HG02678 (cell line): ENCODE data around the gene RBM17.
"Not testable (repeated sequence)": the region's sequence is repeated elsewhere in the genome, so short reads cannot be mapped to it uniquely, and the experiment has no call there.

Experiments
- ATAC-seq: cut with Tn5 transposase; IDR thresholded peaks from one replicate; pipeline ENCODE4 v1.9.1; 2021; ENCODE audit warnings: mild to moderate bottlenecking, moderate library complexity; ENCODE audit not compliant: unreplicated experiment

RBM17 gene

DNA sequence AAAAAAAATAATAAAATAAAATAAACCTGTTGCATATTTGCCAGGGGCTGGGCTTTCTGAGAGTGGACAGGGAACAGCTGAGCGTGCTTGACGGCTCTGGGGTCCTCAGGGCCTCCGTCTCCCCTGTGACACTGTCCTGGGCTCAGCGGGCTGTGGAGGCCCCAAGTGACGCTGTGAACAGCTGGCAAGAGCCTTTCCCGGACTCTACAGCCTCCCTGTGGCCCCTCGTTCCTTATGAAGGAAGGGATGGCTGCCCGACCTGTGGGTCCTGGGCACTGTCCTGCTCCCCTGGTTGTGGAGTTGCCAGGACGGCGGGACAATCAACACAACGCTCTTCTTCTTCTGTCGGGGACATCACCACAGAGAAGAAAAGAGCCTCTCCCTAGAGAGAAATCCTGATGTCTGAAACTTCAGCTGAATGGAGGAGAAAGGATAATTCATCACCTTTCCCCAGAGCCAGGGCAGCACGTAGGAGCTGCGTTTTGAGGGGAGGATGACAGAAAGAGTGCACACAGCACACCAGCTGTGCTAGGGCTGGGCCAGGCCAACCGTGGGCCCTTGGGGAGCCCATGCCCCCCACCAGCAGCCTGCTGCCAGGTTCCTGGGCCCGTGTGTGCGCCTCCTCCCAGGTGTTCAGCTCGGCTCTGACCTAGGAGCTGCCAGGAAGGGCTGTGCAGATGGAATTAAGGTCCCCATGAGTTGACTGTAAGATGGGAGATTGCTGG is 45.4 kb downstream of the RBM17 start:
- ATAC-seq: no peak

DNA sequence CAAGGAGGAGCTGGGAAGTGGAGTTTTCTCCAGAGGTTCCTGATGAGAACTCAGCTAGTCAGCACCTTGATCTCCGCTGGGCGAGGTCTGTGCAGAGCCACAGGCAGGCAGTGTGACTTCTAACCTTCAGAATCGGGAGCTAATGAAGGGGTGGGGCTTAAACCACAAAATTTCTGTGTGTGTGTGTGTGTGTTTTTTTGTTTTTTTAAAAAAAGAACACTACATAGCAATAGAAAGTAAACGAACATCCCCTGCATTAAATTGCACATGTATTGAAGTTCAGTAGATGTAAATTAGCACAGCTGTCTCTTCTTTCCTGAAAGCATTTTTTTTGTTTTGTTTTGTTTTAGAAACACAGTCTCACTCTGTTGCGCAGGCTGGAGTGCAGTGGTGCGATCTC is 46.2 kb downstream of the RBM17 start:
- ATAC-seq: peak; percentile 62

DNA sequence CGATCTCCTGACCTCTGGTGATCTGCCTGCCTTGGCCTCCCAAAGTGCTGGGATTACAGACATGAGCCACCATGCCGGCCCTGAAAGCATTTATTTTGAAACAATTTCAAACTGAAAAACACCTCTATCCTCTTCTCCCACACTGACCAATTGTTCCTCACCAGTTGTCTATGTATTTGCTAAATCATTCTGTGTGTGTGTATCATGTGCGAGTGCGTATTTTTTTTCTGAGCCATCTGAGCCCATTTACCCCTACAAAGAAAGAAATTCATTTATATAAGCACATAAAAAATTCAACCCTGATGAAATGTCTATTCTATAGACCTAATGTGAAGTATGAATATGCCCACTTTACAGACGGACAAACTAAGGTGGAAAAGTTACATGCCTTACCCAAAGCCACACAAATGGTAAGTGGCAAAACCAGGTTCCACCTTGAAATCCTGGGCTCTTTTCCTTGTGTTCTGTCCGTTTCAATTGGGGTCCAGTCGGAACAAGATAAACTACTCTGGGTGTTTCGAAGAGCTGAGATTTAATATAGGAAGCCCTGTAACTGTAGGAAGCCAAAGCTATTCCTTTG is 46.8 kb downstream of the RBM17 start:
- ATAC-seq: no peak

DNA sequence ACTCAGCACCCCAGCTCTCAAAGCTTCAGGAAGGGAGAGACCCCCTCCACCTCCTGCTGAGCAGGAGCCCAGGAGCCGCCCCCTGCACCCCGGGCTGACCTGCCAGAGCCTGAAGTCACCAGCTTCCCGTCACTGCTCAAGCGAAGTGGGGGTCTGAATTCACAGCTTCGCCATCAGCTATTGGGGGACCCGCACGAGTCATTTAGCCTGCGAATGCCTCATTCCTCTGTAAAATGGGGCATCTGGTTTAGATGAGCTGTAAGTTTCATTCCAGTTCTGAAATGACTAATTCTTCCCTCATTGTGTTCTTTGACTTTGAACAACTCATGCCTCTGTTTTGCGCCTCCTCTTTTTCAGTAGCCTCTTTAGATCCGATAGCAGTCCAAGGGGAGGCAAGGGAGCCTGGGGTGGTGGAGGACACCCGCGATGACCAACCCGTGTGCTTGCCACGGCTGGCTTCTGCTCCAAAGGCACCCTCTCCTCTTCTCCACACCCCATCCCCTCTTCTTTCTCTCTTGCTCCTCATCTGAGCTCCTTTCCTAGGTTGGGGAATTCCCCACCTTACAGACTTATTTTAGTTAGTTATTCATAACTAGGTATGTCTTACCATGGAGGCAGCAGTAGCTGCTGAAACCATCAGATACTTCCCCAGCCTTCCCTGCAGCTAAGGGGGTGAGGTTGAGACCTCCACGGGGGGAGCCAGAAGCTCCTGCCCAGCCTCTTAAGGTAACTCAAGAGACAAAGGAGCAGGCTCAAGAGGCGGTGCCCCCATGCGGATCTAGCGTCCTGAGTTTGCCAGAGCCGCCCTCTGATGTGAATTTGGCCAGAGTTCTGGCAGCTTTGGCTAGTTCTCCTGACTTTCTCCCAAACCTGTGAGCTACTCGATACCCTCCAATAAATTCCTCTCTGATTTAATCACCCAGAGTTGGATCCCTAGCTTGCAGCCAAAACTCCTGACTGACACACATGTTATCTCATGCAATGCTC is 47.7 kb downstream of the RBM17 start:
- ATAC-seq: peak; percentile 38

DNA sequence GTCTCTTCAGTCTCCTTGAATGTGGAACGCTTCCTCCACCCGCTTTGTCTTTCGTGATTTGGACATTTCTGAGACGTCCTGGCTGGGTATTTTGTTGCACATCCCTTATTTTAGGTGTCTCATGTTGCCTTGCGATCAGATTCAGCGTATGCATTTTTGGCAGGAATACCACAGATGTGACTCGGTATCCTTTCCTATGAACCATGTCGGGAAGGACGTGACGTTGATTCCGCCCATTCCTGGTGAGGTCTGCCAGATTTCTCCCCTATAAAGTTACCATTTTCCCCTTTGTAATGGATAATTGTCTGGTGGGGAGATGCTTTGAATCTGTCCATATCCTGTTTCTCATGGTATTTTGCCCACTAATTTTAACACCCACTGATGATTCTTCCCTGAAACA is 49.6 kb downstream of the RBM17 start:
- ATAC-seq: no peak

DNA sequence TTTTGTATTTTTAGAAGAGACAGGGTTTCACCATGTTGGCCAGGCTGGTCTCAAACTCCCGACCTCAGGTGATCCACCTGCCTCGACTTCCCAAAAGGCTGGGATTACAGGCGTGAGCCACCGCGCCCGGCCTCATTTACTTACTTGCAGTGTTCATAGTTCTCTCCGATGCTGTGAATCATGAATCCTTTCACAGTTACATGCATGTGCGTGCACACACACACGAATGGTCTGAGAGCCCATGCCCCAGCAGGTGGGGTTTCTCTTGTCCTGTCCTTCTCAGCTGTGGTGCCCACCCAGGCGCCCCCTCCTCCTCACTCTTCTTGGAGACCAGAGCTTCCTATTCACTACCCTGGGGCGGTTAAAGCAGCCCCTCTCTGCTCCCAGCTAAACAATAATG is 50.6 kb downstream of the RBM17 start:
- ATAC-seq: no peak

DNA sequence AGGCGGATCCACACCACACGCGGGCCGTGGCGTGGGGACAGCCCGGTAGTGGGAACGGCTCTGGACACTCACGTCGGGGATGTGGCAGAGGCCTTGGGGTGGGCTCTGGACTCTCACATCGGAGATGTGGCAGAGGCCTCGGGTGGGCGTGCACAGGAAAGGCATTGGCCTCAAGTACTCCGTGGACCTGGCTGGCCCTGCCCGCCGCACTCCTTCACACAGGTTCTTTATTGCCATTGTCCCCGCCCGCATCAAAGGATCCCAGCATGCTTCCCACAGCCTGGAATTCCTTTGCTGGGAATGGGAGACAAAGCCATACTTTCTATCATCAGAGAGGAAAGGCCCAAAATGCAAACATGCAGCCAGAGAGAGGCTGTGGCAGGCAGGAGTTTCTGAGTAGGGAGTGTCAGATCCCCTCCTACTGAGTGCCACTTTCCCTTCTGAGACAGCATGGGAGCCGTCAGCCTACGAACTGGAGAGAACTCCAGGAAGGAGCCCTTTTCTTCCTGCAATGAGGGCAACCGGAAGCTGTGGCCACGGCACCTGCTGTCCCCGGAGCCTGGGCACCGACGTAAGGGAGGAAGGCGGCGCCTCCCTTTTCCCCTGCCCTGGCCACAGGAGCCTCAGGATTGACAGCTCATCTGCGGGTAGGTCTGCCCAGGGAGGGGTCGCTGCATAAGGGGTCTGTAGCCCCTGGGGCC is 51.5 kb downstream of the RBM17 start:
- ATAC-seq: no peak

DNA sequence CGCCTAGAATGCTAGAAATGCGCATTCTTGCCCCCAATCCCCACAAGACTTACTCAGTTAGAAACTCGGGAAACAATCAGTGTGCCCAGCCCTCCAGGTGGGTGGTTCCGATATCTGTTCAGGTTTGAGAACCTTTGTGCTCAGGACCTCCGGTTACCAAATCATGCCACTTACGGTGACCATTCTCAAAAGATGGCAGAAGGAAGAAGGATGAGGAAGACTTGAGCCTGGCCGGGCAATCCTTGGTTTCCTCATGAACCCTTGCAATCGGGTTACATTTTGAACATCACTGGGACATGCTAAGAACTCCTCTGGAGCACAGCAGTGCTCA is 52.1 kb downstream of the RBM17 start:
- ATAC-seq: no peak

DNA sequence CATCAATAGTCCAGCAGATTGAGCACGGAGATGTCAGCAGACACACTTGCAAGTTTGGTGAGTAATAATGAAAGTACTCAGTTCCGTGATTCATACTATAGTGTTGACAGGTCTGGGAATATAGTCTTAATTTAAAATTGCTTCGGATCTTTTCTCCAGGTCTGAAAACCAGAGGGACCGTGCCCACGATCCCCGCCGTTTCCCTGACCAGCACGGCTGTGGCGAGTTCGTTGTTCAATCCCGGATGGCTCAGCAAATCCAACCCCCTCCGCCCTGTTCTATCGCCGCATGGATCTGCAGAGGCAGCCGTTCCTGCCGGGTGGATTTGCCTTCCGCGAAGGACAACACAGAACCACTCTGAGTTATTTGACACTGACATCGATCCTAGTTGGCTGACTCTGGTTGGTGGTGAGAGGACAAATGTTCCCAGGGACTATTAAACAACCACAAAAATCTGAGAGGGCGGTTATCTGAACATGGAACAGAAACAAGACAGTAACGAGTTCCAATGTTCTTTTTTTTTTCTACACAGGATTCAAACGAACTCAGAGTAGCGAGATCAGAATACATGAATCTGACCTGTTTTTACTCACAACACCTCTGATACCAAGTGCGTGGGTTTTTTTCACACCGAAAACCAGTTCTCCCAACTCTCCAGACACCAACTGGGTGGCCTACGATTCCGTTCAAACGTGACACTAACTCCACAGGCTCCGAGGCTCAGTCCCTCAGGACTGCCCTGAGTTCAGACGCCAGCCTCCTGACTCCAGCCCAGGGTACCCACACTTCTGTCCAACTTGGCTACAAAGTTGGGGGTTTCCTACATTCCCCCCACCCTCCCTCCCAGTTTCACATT is 52.7 kb downstream of the RBM17 start:
- peak; percentile 48 for ATAC-seq

DNA sequence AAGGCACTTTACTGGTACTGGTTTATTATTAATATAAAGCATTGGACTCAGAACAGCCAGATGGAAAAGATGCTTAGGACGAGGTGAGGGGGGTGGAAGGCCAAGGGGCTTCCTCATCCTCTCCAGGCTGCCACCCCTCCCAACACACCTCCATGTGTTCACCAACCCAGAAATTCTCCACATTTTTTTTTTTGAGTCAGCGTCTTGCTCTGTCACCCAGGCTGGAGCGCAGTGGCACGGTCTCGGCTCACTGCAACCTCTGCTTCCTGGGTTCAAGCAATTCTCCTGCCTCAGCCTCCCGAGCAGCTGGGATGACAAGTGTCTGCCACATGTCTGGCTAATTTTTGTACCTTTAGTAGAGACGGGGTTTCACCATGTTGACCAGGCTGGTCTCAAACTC is 53.4 kb downstream of the RBM17 start:
- not testable (repeated sequence) for ATAC-seq

DNA sequence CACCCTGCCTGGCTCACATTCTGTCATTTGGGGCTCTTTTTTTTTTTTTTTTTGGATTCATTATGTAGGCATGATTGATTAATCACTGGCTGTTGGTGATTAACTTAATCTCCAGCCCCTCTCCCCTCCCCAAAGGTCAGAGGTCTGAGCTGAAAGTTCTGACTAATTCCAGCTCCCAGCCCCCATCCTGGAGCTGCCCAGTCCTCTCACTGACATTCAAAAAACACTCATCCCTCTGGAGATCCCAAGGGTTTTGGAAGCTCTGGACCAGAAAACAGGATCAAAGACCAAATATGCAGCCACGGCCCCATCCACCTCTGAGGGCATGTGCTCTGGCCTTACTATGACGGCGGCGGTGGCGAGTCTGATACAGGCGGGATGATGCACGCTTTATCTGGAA is 53.8 kb downstream of the RBM17 start:
- ATAC-seq: no peak

DNA sequence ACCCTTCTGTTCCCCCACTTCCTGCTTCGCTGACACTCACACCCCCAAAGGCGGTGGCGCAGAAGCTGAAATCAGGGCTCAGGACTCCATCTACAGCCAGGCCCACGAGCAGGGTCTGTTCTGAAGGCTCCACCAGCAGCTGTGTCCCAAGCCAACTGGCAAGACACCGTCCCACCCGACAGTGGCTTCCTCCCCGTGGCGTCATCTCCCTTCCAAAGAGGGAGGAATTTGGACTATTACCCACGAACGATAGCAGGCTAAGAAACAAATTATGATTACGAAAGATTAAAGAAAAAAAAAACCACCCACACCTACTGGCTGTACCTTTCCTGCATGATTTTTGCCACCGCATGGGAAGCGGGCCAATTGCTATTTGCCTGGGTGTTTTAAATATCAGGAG is 54.3 kb downstream of the RBM17 start:
- ATAC-seq: no peak

DNA sequence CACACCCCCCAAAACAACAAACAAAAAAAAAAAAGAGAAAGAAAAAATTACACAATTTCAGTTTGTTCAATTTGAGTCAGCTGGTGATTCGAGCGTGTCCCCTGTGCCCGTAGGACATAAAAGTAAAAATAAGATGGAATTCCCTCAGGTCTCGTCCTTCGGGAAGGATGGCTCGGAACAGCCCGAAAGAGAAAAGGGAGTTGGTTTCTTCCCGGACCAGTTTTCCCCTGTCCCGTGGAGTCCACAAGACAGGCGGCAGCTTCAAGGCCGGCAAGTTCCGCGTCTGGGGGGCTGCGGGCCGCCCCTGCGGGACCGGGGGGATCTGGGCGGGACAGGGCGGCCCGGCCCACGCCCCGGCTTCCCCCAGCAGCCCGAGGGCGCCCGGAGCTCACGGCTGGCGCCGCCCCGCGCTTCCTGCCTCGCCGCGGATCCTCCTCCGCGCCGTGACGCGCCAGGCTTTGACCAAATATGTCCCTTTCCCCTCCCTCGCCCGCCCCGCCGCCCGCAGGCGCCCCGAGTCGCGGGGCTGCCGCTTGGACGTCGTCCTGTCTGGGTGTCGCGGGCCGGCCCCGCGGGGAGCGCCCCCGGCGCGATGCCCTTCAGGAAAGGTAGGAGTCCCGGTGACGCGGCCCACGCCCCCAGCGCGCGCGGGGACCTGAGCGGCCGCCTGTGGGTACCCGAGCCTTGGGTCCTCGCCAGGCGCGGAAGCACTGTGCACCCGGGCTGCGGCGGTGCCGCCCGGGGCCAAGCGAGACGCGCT is 55.8 kb downstream of the RBM17 start:
- peak; percentile 79 for ATAC-seq

DNA sequence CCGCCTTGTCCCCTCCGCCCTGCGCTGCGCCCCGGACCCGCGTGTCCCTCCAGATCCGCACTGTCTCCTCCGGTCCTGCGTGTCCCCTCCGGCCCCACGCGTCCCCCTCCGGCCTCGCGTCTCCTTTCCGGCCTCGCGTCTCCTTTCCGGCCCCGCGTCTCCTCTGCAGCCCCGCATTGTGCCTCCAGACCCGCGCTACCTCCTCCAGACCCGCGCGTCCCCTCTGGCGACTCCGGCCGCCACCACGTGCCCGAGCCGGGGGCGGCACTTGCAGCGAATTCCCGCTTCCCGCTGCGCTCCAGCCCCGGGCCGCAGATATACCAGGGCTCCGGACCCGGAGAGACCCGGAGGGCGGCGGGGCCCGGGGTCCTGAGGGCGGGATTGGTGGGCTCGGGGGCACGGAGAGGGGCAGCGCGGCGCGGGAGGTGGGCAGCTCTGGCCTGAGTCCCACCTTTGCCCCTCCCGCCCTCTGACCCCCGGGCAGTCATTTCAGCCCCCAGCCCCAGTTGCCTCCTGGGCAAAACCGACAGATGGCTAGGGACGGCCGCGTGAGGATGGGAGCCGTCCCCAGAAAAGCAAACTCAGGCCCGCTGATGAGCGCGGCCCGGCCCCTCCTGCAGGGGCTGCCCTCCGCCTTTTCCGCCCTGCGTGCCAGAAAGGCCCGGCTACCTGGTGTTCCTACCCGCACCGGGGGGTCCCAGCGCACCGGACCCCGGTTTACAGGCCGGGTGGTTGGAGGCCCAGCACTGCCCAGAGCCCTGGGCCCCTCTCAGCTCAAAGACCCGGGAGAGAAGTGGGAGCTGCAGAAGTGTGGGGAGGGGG is 56.5 kb downstream of the RBM17 start:
- ATAC-seq: no peak

DNA sequence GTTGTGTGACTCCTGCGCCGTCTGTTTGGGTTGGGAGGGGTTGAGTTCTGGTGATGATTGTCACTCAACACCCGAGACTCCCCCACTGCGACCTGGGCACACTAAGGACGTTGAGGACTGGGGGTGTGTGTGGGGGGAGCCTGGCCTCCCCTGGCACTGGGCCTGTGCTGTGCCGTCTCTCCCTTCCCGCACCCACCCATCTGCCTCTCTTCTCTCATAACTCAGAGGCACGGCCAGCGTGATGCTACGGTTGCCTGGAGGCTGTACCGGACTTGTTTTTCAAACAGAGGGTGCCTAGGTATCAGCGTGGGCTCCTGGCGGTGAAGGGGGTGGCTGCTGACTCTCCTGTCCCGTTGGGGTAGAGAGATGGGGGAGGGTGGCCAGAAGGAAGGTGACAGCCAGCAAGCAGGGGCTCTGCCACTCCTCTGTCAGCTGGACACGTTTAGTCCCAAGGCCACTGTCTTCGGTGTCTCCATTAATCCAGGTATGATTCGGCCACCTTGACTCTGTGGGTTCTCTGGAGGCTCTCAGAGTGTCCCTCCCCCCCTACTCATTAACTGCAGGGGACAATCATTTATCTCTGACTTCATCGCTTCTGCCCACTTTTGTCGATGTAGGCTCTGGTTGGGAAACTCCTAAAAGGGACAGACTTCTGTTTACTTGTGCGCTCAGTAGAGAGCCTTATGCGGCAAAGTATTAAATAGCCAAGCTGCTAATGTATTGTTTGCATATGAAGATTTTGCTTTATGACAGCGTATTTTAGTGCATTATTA is 57.4 kb downstream of the RBM17 start:
- no peak for ATAC-seq

DNA sequence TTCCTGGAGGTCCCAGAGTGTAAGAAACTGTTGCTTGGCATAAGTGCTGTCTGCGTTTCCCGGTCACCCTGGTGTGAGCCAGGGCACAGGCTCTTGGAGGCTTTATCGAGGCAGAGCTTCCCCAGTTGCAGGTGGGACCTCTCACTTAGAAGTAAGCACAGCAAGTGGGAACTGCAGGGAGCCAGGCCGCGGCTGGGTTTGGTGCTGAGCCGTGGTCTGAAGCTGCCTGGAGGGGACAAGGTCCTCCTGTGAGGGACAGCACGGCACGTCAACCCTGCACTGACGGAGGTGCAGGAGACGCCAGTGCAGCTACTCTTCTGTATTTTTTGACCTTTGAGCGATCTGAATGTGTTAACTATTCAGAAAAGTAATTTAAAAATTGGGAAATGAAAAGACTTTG is 58.1 kb downstream of the RBM17 start:
- ATAC-seq: no peak

DNA sequence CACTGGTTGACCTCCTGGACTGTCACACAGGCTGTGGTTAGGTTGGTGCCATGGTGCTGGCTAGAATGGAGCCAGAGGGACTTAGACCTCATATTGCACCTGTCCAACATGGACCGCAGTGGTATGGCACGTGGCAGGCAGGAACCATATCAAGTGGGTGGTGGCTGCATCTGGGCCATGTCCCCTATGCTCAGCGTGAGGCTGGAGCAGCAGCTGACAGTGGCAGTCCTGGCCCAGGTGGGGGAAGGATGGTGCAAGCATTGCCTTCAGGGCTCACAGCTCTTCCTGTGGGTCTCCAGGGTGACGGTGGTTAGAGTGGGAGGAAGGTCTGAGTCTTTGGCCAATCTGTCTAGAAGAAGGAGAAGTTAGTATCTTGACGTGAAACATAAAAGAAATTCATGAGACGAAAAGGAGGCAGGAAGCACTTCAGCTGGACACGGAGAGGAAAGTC is 59.4 kb downstream of the RBM17 start:
- ATAC-seq: no peak

DNA sequence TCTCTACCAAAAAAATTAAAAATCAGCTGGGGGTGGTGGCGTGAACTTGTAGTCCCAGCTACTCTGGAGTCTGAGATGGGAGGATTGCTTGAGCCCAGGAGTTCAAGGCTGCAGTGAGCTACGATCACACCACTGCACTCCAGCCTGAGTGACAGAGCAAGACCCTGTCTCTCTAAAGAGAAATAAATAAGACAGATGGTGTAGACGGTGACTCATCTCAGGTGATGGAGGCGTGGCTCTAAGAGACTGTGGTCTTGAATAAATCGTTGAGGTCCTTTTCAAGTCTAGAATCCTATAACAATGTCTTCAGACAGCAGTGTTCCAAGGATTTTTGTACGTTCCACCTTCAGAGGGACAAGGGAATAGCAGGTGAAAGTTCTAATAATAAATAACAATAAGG is 60.1 kb downstream of the RBM17 start:
- ATAC-seq: no peak
